Testis (tissue), 3 donors: ENCODE data around the gene IGF2R. TPM values are rescaled to one million over a fixed set of nuclear protein-coding genes. Genes with fewer than 3 reads are reported as not detected.

Experiments used
- DNase-seq: peaks from one replicate; pipeline ENCODE4 v3.0.0-alpha.2; 2019
- H3K27ac ChIP-seq, 2 donors: fragments of 200-600 bp; sonication (generic); one replicate each; pipeline ENCODE4 v1.5.1; 2019
- H3K27me3 ChIP-seq: fragments of 200-600 bp; sonication (generic); one replicate; pipeline ENCODE4 v1.5.1; 2019
- H3K36me3 ChIP-seq: fragments of 200-600 bp; sonication (generic); one replicate; pipeline ENCODE4 v1.5.1; 2017; ENCODE audit warnings: low read depth; ENCODE audit errors: missing control alignments
- H3K4me1 ChIP-seq: fragments of 200-600 bp; sonication (generic); one replicate; pipeline ENCODE4 v1.5.1; 2019
- H3K4me3 ChIP-seq, 2 donors: fragments of 200-600 bp; sonication (generic); one replicate each; pipeline ENCODE4 v1.5.1; 2017 to 2019
- H3K9me3 ChIP-seq: fragments of 200-600 bp; sonication (generic); one replicate; pipeline ENCODE4 v1.5.1; 2017
- POLR2A ChIP-seq: fragments of 450-650 bp; IDR thresholded peaks from one replicate; pipeline ENCODE4 v1.6.1; 2017; ENCODE audit warnings: antibody characterized with exemption, mild to moderate bottlenecking, moderate library complexity
- WGBS, 2 donors: methylation state at CpG; one replicate each; pipeline ENCODE4 v1.1.5; 2018; 5-methylcytosine and 5-hydroxymethylcytosine counted together
- intact Hi-C: fragments of 100-400 bp; cut with DNase I; formaldehyde crosslinking; loops from one replicate; pipeline ENCODE4 v1.15.1; 2023; ENCODE audit warnings: low total_unique reads
- polyA plus RNA-seq: library from polyadenylated mRNA; stranded (reverse); fragments of 350-450 nt; fragmentation: Illumina TruSeq; extraction: RNeasy Lipid Tissue Mini Kit (QIAGEN cat#74804); gene quantifications from one replicate; pipeline ENCODE4 v1.2.3, GENCODE V29; 2014; ENCODE audit warnings: low read depth, low replicate concordance; ENCODE audit not compliant: insufficient read depth
- total RNA-seq, 2 donors: library from RNA; depleted of rRNA; stranded (reverse); fragments of >200 nt; gene quantifications; one replicate each; pipeline ENCODE4 v1.2.3, GENCODE V29; 2016
- TF ChIP-seq, protein P1 (sequence below), 3 experiments: fragments of 450-650 bp in 2 of 3; fragments of 200-600 bp in 1 of 3; sonication (generic) in 1 of 3; IDR thresholded peaks; one replicate each; pipeline ENCODE4 v1.5.1; 2016 to 2019; ENCODE audit warnings: antibody characterized with exemption in 3 of 3, mild to moderate bottlenecking in 2 of 3, moderate library complexity in 1 of 3

Gene IGF2R
- total and polyA plus RNA-seq, 3 donors from 2014 or later = 47.3 to 109 (median 84.6) TPM

- Histone ChIP-seq H3K9me3 (no peaks in the 10 kb centered on the region), H3K36me3 (no peaks in the 10 kb centered on the region), H3K4me1 (no peaks in the 10 kb centered on the region), H3K27me3 (no peaks in the 10 kb centered on the region), H3K27ac (no peak overlapping the region), H3K4me3 (no peak overlapping the region)
- TF ChIP-seq, protein P1, sequence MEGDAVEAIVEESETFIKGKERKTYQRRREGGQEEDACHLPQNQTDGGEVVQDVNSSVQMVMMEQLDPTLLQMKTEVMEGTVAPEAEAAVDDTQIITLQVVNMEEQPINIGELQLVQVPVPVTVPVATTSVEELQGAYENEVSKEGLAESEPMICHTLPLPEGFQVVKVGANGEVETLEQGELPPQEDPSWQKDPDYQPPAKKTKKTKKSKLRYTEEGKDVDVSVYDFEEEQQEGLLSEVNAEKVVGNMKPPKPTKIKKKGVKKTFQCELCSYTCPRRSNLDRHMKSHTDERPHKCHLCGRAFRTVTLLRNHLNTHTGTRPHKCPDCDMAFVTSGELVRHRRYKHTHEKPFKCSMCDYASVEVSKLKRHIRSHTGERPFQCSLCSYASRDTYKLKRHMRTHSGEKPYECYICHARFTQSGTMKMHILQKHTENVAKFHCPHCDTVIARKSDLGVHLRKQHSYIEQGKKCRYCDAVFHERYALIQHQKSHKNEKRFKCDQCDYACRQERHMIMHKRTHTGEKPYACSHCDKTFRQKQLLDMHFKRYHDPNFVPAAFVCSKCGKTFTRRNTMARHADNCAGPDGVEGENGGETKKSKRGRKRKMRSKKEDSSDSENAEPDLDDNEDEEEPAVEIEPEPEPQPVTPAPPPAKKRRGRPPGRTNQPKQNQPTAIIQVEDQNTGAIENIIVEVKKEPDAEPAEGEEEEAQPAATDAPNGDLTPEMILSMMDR (IDR thresholded peaks at IDR 0.05) = no peak
- no peak for TF ChIP-seq POLR2A
- intact Hi-C loops = no loop called here
- DNase-seq = no peak
- WGBS, 2 donors = 87 to 92% methylated on average over 5 of the region's 5 CpGs
These were observed 108.1 kb downstream of the IGF2R start for GRCh38 chr6:160077024-160077423.

DNA sequence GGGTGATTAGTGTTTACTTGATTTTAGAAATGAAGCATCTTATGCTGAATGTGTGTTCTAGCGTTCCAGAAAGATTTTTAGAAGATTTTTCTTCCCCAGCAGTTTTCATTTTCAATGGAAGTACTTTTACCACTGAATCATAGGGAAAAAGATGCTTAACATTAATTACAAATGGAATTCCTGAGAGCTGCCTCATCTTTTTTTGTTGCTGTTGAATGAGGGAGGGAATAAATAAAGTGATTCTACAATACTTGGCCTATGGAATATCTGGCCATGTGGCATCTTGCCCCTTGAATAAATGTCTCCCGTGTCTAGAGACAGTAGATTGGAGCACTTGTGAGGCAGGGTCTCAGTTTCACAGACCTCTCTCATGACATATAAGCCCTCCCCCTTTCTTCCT, 108.6 kb downstream of the IGF2R start:
- no peak for DNase-seq
- intact Hi-C loops = no loop called here
- Histone ChIP-seq H3K27ac (no peak overlapping the region), H3K36me3 (no peaks in the 10 kb centered on the region), H3K4me1 (no peaks in the 10 kb centered on the region), H3K27me3 (no peaks in the 10 kb centered on the region), H3K4me3 (no peak overlapping the region), H3K9me3 (no peaks in the 10 kb centered on the region)
- no peak for TF ChIP-seq POLR2A
- TF ChIP-seq, protein P1 (IDR thresholded peaks at IDR 0.05) = no peak
- 90 to 93% methylated on average over 2 of the region's 2 CpGs for WGBS, 2 donors

DNA sequence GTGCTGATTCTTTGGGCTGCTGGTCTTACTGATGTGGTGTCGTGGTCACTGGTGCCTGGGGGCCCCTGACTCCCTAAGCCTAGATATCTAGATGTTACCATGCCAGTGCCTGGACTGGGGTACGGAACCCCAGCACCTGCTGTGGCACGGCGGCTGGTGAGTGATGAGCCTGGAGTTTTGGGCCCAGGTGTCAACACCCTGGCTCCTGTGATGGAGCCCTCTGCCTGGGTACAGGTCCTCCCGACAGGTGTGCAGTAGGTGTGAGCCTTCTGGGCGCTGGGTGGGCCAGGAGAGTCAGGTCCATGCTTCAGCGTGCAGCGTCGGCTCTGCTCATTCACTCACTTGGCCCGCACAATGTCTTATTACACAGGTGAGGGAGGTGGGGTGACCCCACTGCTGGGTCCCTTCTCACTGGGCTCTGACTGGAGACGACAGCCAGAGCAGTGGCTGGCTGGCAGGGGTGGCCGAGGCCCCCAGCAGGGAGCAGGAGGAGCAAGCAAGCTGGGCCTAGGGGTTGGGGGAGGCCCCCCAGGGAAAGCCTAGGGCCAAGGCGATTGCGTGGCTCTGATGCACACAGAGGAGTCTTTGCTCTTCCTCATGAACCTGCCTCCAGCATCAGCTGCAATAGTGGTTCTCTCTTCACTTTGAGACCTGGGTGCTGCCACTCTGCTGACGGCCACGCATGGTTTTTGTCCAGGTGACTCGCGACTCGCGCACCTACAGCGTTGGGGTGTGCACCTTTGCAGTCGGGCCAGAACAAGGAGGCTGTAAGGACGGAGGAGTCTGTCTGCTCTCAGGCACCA, 110.2 kb downstream of the IGF2R start:
- Histone ChIP-seq H3K27me3 (no peaks in the 10 kb centered on the region), H3K4me3 (no peak overlapping the region), H3K9me3 (no peaks in the 10 kb centered on the region), H3K36me3 (no peaks in the 10 kb centered on the region), H3K4me1 (no peaks in the 10 kb centered on the region), H3K27ac (no peak overlapping the region)
- no peak for TF ChIP-seq POLR2A
- TF ChIP-seq, protein P1 (IDR thresholded peaks at IDR 0.05) = no peak
- 92 to 95% methylated on average over 19 to 23 of the region's 23 CpGs for WGBS, 2 donors
- DNase-seq = no peak
- intact Hi-C loops = no loop called here

GRCh38 chr6:160079686-160080043, 110.8 kb downstream of the IGF2R start:
- Histone ChIP-seq H3K27me3 (no peaks in the 10 kb centered on the region), H3K4me1 (no peaks in the 10 kb centered on the region), H3K4me3 (no peak overlapping the region), H3K36me3 (no peaks in the 10 kb centered on the region), H3K9me3 (no peaks in the 10 kb centered on the region), H3K27ac (no peak overlapping the region)
- intact Hi-C loops = loop anchor here (10.0 kb wide), 1 partner anchor 205 kb away; no protein-coding TSS in a partner anchor
- TF ChIP-seq POLR2A = no peak
- TF ChIP-seq, protein P1 (IDR thresholded peaks at IDR 0.05) = no peak
- no peak for DNase-seq
- 95 to 96% methylated on average over 12 of the region's 12 CpGs for WGBS, 2 donors

DNA sequence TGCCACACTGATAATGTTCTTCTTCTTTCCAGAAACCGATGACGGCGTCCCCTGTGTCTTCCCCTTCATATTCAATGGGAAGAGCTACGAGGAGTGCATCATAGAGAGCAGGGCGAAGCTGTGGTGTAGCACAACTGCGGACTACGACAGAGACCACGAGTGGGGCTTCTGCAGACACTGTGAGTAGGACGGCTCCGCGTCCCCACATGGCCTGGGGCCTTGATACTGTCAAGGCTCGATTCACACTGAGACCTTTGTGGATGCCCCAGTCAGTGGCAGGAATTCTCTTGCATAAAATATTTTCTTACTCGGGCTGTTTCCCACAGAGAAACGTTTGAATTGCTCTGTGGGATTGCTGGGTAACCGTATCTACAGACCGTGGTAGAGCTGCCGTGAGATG, 111.2 kb downstream of the IGF2R start:
- no peaks in the 10 kb centered on the region for H3K36me3 ChIP-seq
- H3K27me3 ChIP-seq = no peaks in the 10 kb centered on the region
- 95 to 97% methylated on average over 17 of the region's 17 CpGs for WGBS, 2 donors
- no peaks in the 10 kb centered on the region for H3K9me3 ChIP-seq
- no peak overlapping the region for H3K27ac ChIP-seq
- TF ChIP-seq POLR2A = no peak
- TF ChIP-seq, protein P1 (IDR thresholded peaks at IDR 0.05) = no peak
- intact Hi-C loops = loop anchor here (10.0 kb wide), 1 partner anchor 205 kb away; no protein-coding TSS in a partner anchor
- no peaks in the 10 kb centered on the region for H3K4me1 ChIP-seq
- no peak overlapping the region for H3K4me3 ChIP-seq
- DNase-seq = no peak
